ENCODE results near the gene LARGE1. TPM values are rescaled to one million over a fixed set of nuclear protein-coding genes. Genes with fewer than 3 reads are reported as not detected.

Gene LARGE1
- total RNA-seq, 1 experiment from 2014 or later: 23.5 TPM

DNA sequence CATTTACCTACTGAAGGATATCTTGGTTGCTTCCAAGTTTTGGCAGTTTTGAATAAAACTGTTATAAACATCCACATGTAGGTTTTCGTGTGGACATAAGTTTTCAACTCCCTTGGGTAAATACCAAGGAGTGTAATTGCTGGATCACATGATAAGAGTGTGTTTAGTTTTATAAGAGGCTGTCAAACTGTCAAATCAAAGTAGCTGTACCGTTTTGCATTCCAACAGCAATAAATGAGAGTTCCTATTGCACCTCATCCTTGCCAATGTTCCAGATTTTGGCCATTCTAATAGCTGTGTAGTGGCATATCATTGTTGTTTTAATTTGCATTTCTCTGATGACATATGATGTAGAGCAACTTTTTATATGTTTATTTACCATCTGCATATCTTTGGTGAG, 671.3 kb downstream of the LARGE1 start:
- H3K27me3 ChIP-seq: no peaks in the 10 kb centered on the region
- DNase-seq: no peak
- H3K9me3 ChIP-seq (replicated peaks): no peaks in the 10 kb centered on the region
- H3K36me3 ChIP-seq: no peaks in the 10 kb centered on the region
- H3K4me1 ChIP-seq: no peaks in the 10 kb centered on the region
- H3K4me3 ChIP-seq: no peak overlapping the region
- H3K27ac ChIP-seq: no peak overlapping the region

DNA sequence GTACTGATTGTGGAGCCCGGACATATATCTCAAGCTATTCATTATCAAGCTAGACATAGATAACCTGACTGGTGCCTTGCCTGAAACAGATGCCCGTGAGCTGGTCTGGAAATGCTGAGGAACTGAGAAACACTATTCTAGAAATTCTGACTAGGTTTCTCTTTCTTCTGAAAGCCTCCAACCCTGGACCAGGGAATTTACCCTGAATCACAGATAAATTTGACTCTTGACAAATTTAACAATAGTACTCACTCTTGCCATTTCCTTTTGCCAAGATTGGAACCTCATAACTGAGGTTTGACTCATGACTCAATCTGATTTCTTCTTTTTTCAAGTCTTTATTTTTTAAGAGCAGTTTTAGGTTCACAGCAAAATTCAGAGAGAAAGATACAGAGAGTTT, 672.5 kb downstream of the LARGE1 start:
- H3K4me1 ChIP-seq: no peaks in the 10 kb centered on the region

DNA sequence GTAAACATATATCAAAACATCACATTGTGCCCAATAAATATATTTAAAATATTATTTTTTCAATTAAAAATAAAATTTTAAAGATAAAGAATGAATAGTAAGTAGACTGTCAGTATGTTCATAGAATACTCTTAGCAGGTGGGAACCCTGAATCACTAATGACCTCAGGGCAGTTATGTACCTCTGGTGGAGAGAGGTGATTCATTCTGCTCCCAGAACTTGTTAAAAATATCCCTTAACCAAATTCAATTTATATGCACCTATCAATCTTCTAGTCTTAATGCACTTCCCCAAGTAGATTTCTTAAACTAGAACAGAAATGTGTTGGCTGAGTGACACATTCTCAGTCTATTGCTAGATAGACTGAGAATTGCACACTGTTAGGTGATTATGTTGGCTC, 678.2 kb downstream of the LARGE1 start:
- Histone ChIP-seq H3K4me3 (no peak overlapping the region), H3K27ac (no peak overlapping the region), H3K27me3 (0 out of 2 replicates have a peak, but pooled peaks cover 2% of the 10 kb centered on the region), H3K9me3 (replicated peaks) (no peaks in the 10 kb centered on the region), H3K4me1 (no peaks in the 10 kb centered on the region), H3K36me3 (no peaks in the 10 kb centered on the region)
- no peak for DNase-seq

More for the DNA sequence above, 672.5 kb downstream of the LARGE1 start:
- Histone ChIP-seq H3K4me3 (no peak overlapping the region), H3K9me3 (replicated peaks) (no peaks in the 10 kb centered on the region), H3K27ac (no peak overlapping the region), H3K27me3 (no peaks in the 10 kb centered on the region), H3K36me3 (no peaks in the 10 kb centered on the region)
- DNase-seq: no peak

DNA sequence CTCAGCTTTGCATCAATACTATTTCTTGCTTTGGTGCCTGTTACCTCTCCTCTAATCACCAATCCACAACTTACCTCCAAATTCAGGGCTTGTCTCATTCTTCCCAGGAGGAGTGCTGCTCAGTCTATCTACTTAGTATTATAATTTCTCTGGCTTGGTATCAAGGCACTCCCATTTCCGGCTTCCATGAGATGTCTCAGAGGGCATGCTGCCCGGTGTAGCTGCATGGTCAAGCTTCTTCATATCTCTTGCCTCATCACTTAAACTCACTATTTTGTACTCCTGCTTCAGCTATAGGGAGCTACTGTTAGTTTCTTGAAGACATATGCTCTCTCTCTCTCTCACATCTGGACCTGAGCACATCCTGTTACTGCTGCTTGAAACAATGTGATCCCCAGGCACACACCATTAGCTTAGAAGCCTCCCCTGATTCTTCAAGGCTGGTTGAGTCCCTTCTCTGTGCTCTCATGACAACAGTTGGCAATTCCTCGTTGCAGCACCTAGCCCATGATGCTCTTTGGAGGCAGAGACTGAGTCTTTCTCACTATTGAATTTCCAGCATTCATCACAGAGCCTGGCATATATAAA, 679.3 kb downstream of the LARGE1 start:
- Histone ChIP-seq H3K9me3 (replicated peaks) (no peaks in the 10 kb centered on the region), H3K4me1 (no peaks in the 10 kb centered on the region), H3K36me3 (no peaks in the 10 kb centered on the region), H3K4me3 (no peak overlapping the region), H3K27me3 (0 out of 2 replicates have a peak, but pooled peaks cover 2% of the 10 kb centered on the region), H3K27ac (no peak overlapping the region)
- no peak for DNase-seq

DNA sequence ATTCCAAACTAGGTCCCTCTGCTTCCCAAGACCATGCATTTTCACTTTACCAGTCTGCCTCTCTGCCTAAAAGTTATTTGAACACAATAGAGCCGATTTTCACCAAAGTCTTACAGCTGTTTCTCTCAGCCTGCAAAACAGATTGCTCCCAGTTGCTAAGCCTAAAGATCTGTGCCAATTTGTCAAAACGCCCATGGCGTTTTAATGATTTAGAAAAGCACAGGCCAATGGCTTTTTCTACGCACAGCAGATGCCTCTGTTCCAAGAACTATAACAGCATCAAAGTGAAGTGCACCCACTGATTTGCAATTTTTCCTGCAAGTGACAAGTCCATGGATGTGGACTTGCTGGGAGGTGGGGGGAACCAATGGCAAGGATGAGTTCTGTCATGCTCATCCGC, 688.2 kb downstream of the LARGE1 start:
- no peaks in the 10 kb centered on the region for H3K36me3 ChIP-seq
- no peak overlapping the region for H3K27ac ChIP-seq
- no peak overlapping the region for H3K4me3 ChIP-seq
- no peak for DNase-seq
- no peaks in the 10 kb centered on the region for H3K27me3 ChIP-seq
- no peaks in the 10 kb centered on the region for H3K4me1 ChIP-seq
- H3K9me3 ChIP-seq (replicated peaks): peaks cover 12% of the 10 kb centered on the region; the same call in 1 of the 2 replicates

DNA sequence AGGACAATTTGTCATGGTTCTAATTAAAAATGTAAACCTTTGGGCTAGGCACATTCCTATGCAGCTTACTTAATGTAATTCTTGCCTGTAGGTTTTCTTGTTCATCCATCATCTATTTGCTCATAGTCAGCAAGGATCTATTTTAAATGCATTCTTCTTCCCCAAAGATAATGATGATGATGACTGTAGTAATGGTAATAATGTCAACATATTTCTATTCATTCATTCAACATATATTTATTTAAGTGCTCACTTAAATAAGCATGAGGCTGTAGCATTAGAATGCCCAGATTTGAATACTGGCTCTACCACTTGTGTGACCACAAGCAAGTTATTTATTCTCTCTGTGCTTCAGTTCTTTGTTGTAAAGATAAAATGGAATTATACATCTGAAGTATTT, 692.5 kb downstream of the LARGE1 start:
- H3K27ac ChIP-seq: no peak overlapping the region
- H3K4me1 ChIP-seq: no peaks in the 10 kb centered on the region
- no peaks in the 10 kb centered on the region for H3K27me3 ChIP-seq
- no peaks in the 10 kb centered on the region for H3K36me3 ChIP-seq
- H3K9me3 ChIP-seq (replicated peaks): peaks cover 12% of the 10 kb centered on the region; the same call in 1 of the 2 replicates
- no peak overlapping the region for H3K4me3 ChIP-seq
- no peak for DNase-seq

DNA sequence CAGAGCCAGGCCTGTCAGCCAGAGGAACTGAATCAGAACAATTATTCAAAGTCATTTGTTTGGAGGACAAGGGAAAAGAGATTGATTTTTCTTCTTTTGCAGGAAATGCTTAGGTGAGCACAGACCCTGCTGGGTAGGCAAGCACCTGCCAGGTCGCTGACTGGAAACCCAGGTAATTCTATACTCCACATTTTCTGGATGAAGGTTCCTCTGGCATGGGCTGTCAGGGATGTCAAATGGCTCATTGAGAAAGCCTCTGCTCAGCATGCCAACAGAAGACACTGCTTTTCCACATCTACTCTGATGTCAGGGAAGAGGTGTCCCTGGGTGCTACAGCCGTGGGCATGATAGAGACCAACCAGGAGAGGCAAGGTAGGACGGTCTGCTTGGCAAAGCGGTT, 695.4 kb downstream of the LARGE1 start:
- Histone ChIP-seq H3K4me3 (no peak overlapping the region), H3K27me3 (no peaks in the 10 kb centered on the region), H3K36me3 (no peaks in the 10 kb centered on the region), H3K4me1 (no peaks in the 10 kb centered on the region), H3K27ac (no peak overlapping the region), H3K9me3 (replicated peaks) (peaks cover 12% of the 10 kb centered on the region; the same call in 1 of the 2 replicates)
- no peak for DNase-seq

Data from SJCRH30 (cell line).